K562 (cell line): ENCODE measurements around the gene PTK7. TPM values are rescaled to one million over a fixed set of nuclear protein-coding genes. Genes with fewer than 3 reads are reported as not detected.

ENCODE experiments used
- ATAC-seq: fragments of 200-7000 bp; cut with Tn5 transposase; 3 replicates; pipeline ENCODE4 v1.9.1; 2020; ENCODE audit warnings: moderate library complexity
- BruUV-seq: library from RNA; stranded (reverse); fragments of 400-500 nt; replicated peaks from 2 replicates; lab custom pipeline; 2021; lab: Mats Ljungman, UMichigan
- CTCF ChIA-PET: fragments of 300-600 bp; formaldehyde crosslinking; extraction: SDS; loops from one replicate; lab custom pipeline; 2021; ENCODE audit warnings: low intra/inter-chr PET ratio; lab: Yijun Ruan, JAX
- POLR2A ChIA-PET: fragments of 300-600, 350-650 bp; sonication (Branson Sonifier 250); formaldehyde crosslinking; extraction: SDS; loops from one replicate; lab custom pipeline; 2021; ENCODE audit warnings: antibody characterized with exemption, inconsistent platforms; lab: Yijun Ruan, JAX
- DNase-seq, 4 experiments: peaks; one replicate each; pipeline versions ENCODE4 v3.0.0 to v3.0.0-alpha.2; 2011 to 2018; ENCODE audit warnings: low spot score in 3 of 4, mixed read lengths in 3 of 4; ENCODE audit errors: extremely low read depth in 1 of 4
- FAIRE-seq: peaks from 2 replicates; lab custom pipeline; 2011; peaks lifted over from hg19 to GRCh38; lab: Jason Lieb, UNC
- H2AFZ ChIP-seq: 2 replicates; pipeline ENCODE4 v1.6.0; 2011; ENCODE audit warnings: low read depth, low read length, control low read depth, inconsistent platforms
- H3K27ac ChIP-seq: fragments of 200-600 bp; 3 replicates; pipeline ENCODE4 v1.8.0; 2011; ENCODE audit warnings: low read depth, mild to moderate bottlenecking, control low read depth, inconsistent platforms, low read length, moderate library complexity, mixed read lengths; ENCODE audit errors: extremely low read depth
- H3K27me3 ChIP-seq, 2 experiments: fragments of 300-600 bp in 1 of 2; 2 replicates in 1 of 2; 3 replicates in 1 of 2; pipeline versions ENCODE4 v1.6.0 to v1.8.0; 2011; ENCODE audit warnings: inconsistent platforms in 2 of 2, low read length in 2 of 2, mild to moderate bottlenecking in 1 of 2, mixed read lengths in 1 of 2, moderate library complexity in 1 of 2; ENCODE audit not compliant: control insufficient read depth in 2 of 2, insufficient read depth in 2 of 2
- H3K36me3 ChIP-seq: fragments of 300-600 bp; 3 replicates; pipeline ENCODE4 v1.8.0; 2011; ENCODE audit warnings: mild to moderate bottlenecking, low read length, inconsistent platforms; ENCODE audit not compliant: control insufficient read depth, insufficient read depth
- H3K4me1 ChIP-seq, 2 experiments: fragments of 200-600 bp in 1 of 2; replicated peaks in 1 of 2; 2 replicates in 1 of 2; 3 replicates in 1 of 2; pipeline versions ENCODE4 v1.5.1 to v1.8.0; 2011; ENCODE audit warnings: inconsistent platforms in 2 of 2, low read length in 2 of 2, mild to moderate bottlenecking in 1 of 2, mixed read lengths in 1 of 2, moderate library complexity in 1 of 2; ENCODE audit not compliant: control insufficient read depth in 2 of 2, insufficient read depth in 2 of 2
- H3K4me2 ChIP-seq: 2 replicates; pipeline ENCODE4 v1.6.1; 2011; ENCODE audit warnings: low read length, control low read depth, inconsistent platforms, mixed read lengths; ENCODE audit not compliant: insufficient read depth
- H3K4me3 ChIP-seq: fragments of 200-600 bp; sonication (generic), shearing (Covaris generic); 2 replicates; pipeline ENCODE4 v1.5.1; 2016; ENCODE audit warnings: control low read depth, inconsistent platforms
- H3K79me2 ChIP-seq: fragments of 200-600 bp; 3 replicates; pipeline ENCODE4 v1.8.0; 2011; ENCODE audit warnings: low read length, inconsistent platforms; ENCODE audit not compliant: control insufficient read depth, insufficient read depth
- H3K9ac ChIP-seq, 2 experiments: 2 replicates each; pipeline versions ENCODE4 v1.6.0 to v1.6.1; 2011; ENCODE audit warnings: low read depth in 2 of 2, low read length in 2 of 2, control low read depth in 1 of 2, inconsistent platforms in 1 of 2, mild to moderate bottlenecking in 1 of 2, mixed read lengths in 1 of 2; ENCODE audit not compliant: insufficient read depth in 1 of 2
- H3K9me1 ChIP-seq: one replicate; pipeline ENCODE4 v1.6.0; 2011; ENCODE audit warnings: inconsistent platforms, mild to moderate bottlenecking, low read length, moderate library complexity; ENCODE audit not compliant: control insufficient read depth, insufficient read depth
- H3K9me3 ChIP-seq: replicated peaks from 2 replicates; pipeline ENCODE4 v1.5.1; 2011; ENCODE audit warnings: low read depth, low read length, inconsistent platforms; ENCODE audit not compliant: control insufficient read depth, insufficient read depth
- H4K20me1 ChIP-seq: replicated peaks from 2 replicates; pipeline ENCODE4 v1.6.1; 2011; ENCODE audit warnings: low read length, inconsistent platforms, mixed read lengths; ENCODE audit not compliant: control insufficient read depth, insufficient read depth
- ETV5 ChIP-seq: sonication (generic); formaldehyde crosslinking; IDR thresholded peaks from 2 replicates; pipeline ENCODE4 v1.4.0; 2020; ENCODE audit warnings: low read depth, mild to moderate bottlenecking, missing genetic modification reagents
- POLR2AphosphoS2 ChIP-seq: IDR thresholded peaks from 2 replicates; pipeline ENCODE4 v1.6.1; 2012; ENCODE audit warnings: low read length, improper control_type of control experiment
- POLR2G ChIP-seq: fragments of 200-400 bp; formaldehyde crosslinking; IDR thresholded peaks from 2 replicates; pipeline ENCODE4 v1.6.1; 2017; ENCODE audit warnings: low read depth, mild to moderate bottlenecking, antibody characterized with exemption, low read length, moderate library complexity
- RBFOX2 ChIP-seq: fragments of 200-400 bp; formaldehyde crosslinking; IDR thresholded peaks from 2 replicates; pipeline ENCODE4 v1.6.1; 2017; ENCODE audit warnings: low read depth, mild to moderate bottlenecking, low read length, moderate library complexity
- RBM15 ChIP-seq: fragments of 200-400 bp; formaldehyde crosslinking; IDR thresholded peaks from 2 replicates; pipeline ENCODE4 v1.6.1; 2018; ENCODE audit warnings: mild to moderate bottlenecking, low read length, moderate library complexity; ENCODE audit not compliant: insufficient read depth
- ZSCAN29 ChIP-seq: fragments of 450-650 bp; IDR thresholded peaks from 2 replicates; pipeline ENCODE4 v1.6.1; 2017
- WGBS: fragments of 100-300 bp; shearing (Covaris generic); methylation state at CpG from one replicate; pipeline ENCODE4 v1.1.6; 2016; ENCODE audit warnings: low coverage, mixed read lengths; ENCODE audit not compliant: insufficient coverage; ENCODE audit errors: missing lambda C conversion rate; 5-methylcytosine and 5-hydroxymethylcytosine counted together
- in situ Hi-C: fragments of 300-500 bp; cut with MboI; formaldehyde crosslinking; loops from 4 replicates; pipeline ENCODE4 v1.15.0; 2018; ENCODE audit warnings: inconsistent platforms, mixed read lengths
- intact Hi-C: fragments of 100-400 bp; cut with micrococcal nuclease; formaldehyde crosslinking; loops from 2 replicates; pipeline ENCODE4 v1.14.2; 2022
- polyA plus RNA-seq, 8 experiments: library from polyadenylated mRNA; depleted of rRNA in 4 of 8; stranded (reverse) in 5 of 8; unstranded in 3 of 8; fragments of >200 nt; fragmentation: Nextera tagmentation in 2 of 8; fragmentation: Illumina TruSeq in 1 of 8; extraction: Ambion mirVana in 2 of 8; extraction: Trizol in 1 of 8; gene quantifications; 2 replicates each; pipeline versions ENCODE4 v1.2.1 to v1.2.3, GENCODE V29; 2011 to 2014; ENCODE audit warnings: inconsistent platforms in 1 of 8, missing spikeins in 1 of 8
- total RNA-seq, 7 experiments: library from RNA; depleted of rRNA in 6 of 7; stranded (reverse); fragments of >200 nt in 6 of 7; fragmentation: Illumina TruSeq in 2 of 7; extraction: Trizol in 2 of 7; gene quantifications; 2 replicates each; pipeline versions ENCODE4 v1.2.1 to v1.2.3, GENCODE V29; 2011 to 2021; ENCODE audit warnings: low replicate concordance in 1 of 7
- TF ChIP-seq, protein P1 (sequence below): sonication (generic); formaldehyde crosslinking; IDR thresholded peaks from 2 replicates; pipeline ENCODE4 v1.8.1; 2023; ENCODE audit warnings: mild to moderate bottlenecking, missing genetic modification reagents

PTK7 gene
- total and polyA plus RNA-seq, 9 of the 15 experiments (the other 6 are each of a cell fraction or from before 2014, with no cell fraction given): 0.20 to 6.8 (median 4.2) TPM

DNA sequence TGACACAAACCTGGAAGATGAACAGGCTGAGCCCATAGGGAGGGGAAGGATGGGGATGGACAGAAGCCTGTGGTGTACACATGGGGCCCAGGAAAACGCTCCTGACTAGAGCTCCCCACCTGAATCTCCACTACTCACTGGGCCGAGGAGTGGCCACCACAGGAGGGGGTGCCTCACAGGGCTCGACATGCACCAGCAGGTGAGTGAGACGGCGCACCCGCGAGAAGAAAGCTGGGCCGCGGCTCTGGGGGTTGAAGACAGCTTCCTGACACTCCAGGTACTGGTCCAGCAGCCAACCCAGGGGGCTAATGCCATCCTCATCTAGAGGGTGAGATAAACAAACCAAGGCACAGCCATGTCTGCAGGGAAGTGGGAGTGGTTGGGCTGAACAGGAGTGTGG lies 32.8 kb upstream of the PTK7 start:
- no peak for ATAC-seq
- BruUV-seq: no TSS peak
- peak overlapping the region in 1 of 2 experiments; percentile 0; a peak in 1 of 4 replicates for H3K9ac ChIP-seq
- TF ChIP-seq RBFOX2: 0 out of 2 replicates have a peak, but pooled peaks have one; percentile 6
- 0 out of 2 replicates have a peak, but pooled peaks have one; percentile 34 for TF ChIP-seq POLR2G
- no peak for TF ChIP-seq RBM15
- FAIRE-seq: no peak
- in situ Hi-C loops: no loop called here
- DNase-seq: no peak
- peaks cover 75% of the 10 kb centered on the region; the same call in 2 of the 3 replicates for H3K36me3 ChIP-seq
- H4K20me1 ChIP-seq: no peaks in the 10 kb centered on the region
- intact Hi-C loops: no loop called here
- H3K9me3 ChIP-seq: no peaks in the 10 kb centered on the region
- H3K27ac ChIP-seq: no peak overlapping the region
- no peaks in the 10 kb centered on the region for H3K27me3 ChIP-seq
- H3K9me1 ChIP-seq: peaks cover 9% of the 10 kb centered on the region
- peaks cover 0 to 7% of the 10 kb centered on the region in 2 experiments; a peak in 3 of 5 replicates for H3K4me1 ChIP-seq
- WGBS: 87% methylated on average over 9 of the region's 9 CpGs
- H3K79me2 ChIP-seq: no peaks in the 10 kb centered on the region
- H2AFZ ChIP-seq: no peak overlapping the region
- no peak overlapping the region for H3K4me3 ChIP-seq
- CTCF ChIA-PET: no interaction called here
- H3K4me2 ChIP-seq: no peak overlapping the region
- POLR2A ChIA-PET: interaction anchor here (1.2 to 2.5 kb wide), 3 partner anchors 9 to 11 kb away, joined by 5 to 12 read pairs (median 10); partner anchors contain the start of gene CUL7

DNA sequence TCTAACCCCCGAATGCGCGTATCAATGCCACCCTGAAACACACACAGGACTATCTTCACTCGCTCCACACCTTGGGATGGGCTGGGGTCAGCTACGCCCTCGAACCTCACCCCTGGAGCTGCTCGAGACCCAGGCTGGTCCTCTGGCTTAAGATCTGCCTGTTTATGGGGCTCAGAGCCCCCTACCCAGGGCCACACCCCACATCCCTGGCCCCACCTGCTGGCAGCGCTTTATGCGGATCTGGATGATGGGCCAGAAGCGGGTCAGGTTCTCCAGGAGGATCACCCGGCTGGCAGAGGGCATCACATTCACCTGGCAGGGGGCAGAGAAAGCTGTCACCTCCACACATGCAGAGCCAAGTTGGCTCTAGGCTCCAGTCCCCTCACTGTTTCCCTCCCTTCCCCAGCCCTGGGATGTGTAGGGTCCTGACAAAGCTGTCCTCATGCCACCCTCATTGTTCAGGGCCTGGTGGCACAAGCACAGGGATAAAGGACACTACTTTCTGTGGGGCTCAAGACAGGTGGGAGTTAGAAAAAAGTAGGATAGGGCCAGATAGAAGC lies 30.7 kb upstream of the PTK7 start:
- no TSS peak for BruUV-seq
- TF ChIP-seq ZSCAN29: no peak
- TF ChIP-seq RBFOX2: peak; percentile 26; the same call in 1 of the 2 replicates
- TF ChIP-seq, protein P1, sequence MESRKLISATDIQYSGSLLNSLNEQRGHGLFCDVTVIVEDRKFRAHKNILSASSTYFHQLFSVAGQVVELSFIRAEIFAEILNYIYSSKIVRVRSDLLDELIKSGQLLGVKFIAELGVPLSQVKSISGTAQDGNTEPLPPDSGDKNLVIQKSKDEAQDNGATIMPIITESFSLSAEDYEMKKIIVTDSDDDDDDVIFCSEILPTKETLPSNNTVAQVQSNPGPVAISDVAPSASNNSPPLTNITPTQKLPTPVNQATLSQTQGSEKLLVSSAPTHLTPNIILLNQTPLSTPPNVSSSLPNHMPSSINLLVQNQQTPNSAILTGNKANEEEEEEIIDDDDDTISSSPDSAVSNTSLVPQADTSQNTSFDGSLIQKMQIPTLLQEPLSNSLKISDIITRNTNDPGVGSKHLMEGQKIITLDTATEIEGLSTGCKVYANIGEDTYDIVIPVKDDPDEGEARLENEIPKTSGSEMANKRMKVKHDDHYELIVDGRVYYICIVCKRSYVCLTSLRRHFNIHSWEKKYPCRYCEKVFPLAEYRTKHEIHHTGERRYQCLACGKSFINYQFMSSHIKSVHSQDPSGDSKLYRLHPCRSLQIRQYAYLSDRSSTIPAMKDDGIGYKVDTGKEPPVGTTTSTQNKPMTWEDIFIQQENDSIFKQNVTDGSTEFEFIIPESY (CRISPR knock-in tag): peak; percentile 70
- TF ChIP-seq POLR2AphosphoS2: 0 out of 2 replicates have a peak, but pooled peaks have one; percentile 53
- no peak for TF ChIP-seq ETV5 (CRISPR knock-in tag)

More for the DNA sequence above, 30.7 kb upstream of the PTK7 start:
- Histone ChIP-seq H3K36me3 (peaks cover 72% of the 10 kb centered on the region), H2AFZ (no peak overlapping the region), H3K4me1 (peaks cover 0 to 2% of the 10 kb centered on the region in 2 experiments; a peak in 2 of 5 replicates), H3K9ac (peak overlapping the region in 1 of 2 experiments; percentile 4; a peak in 1 of 4 replicates), H3K4me3 (no peak overlapping the region), H3K9me1 (peaks cover 3% of the 10 kb centered on the region), H3K27me3 (no peaks in the 10 kb centered on the region), H4K20me1 (no peaks in the 10 kb centered on the region), H3K79me2 (no peaks in the 10 kb centered on the region; the same call in 2 of the 3 replicates), H3K27ac (no peak overlapping the region), H3K4me2 (no peak overlapping the region), H3K9me3 (no peaks in the 10 kb centered on the region)
- FAIRE-seq (no peak), ATAC-seq (no peak), DNase-seq (no peak)
- CTCF ChIA-PET: no interaction called here
- WGBS: 92% methylated on average over 11 of the region's 11 CpGs
- intact Hi-C loops: no loop called here
- POLR2A ChIA-PET: interaction anchor here (0.5 to 1.5 kb wide), 7 partner anchors 8 to 848 kb away, joined by 3 to 9 read pairs (median 3); partner anchors contain the start of genes CUL7 and RRP36
- in situ Hi-C loops: no loop called here
